NCI-H1417 treated with DMSO at 0.1 percent for 48 hours (cell line): Measurements from ENCODE around the gene TMEM87B.
"Not testable (repeated sequence)": the region's sequence is repeated elsewhere in the genome, so short reads cannot be mapped to it uniquely, and the experiment has no call there.

Experiments
- DNase-seq: peaks from one replicate; lab custom pipeline; 2025; lab: John Stamatoyannopoulos, UW

TMEM87B gene

GRCh38 chr2:112121682-112122254, 66.7 kb downstream of the TMEM87B start:
- no peak for DNase-seq

DNA sequence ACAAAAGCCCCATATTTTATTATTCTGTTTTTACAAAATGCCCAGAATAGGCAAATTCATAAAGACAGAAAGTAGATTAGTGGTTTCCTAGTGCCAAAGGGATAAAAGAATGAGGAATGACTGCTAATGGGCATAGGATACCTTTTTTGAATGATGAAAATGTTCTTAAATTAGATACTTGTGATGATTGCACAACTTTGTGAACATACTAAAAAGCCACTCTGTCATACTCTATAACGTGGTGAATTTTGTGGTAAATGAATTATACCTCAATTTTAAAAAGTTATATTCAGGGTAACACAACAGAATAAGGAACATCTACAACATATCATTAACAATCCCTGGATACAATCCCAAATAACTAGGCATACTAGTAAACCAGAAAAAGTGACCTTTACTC, 74.0 kb downstream of the TMEM87B start:
- DNase-seq: no peak

DNA sequence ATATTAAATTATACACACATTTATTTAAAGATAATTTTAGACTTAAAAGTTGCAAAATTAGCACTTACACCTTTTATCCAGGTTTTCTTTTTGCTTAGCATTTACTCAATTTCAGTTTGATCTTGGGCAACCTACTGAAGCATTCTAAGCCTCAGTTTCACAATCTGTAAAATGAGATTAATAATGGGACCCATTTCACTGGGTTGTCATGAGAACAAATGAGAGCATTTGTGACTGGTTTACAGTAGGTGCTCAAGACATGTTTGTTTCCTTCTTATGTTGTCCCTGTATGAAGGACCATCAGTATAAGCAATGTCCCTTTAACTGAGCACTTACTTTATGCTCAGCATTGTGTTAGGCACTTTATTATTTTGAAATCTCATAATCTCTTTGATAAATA, 78.3 kb downstream of the TMEM87B start:
- DNase-seq: no peak

DNA sequence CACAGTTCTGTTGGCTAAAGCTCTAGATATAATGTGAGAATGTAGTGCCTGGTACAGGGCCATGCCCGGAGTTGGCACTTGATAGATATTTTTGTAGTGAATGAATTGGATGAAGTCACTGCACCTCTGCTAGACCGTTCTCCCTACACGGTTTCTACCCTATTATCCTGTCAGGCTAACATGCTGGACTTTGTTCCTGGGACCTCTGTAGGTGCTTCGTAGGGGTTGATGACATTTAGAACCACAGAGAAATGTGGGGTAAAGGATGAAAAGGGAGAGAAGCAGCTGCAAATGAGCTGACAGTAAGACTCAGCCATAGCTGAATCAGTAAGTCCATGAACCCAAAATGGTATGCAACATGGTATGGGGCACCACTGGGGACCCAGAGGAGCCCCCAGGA, 79.1 kb downstream of the TMEM87B start:
- DNase-seq: no peak

DNA sequence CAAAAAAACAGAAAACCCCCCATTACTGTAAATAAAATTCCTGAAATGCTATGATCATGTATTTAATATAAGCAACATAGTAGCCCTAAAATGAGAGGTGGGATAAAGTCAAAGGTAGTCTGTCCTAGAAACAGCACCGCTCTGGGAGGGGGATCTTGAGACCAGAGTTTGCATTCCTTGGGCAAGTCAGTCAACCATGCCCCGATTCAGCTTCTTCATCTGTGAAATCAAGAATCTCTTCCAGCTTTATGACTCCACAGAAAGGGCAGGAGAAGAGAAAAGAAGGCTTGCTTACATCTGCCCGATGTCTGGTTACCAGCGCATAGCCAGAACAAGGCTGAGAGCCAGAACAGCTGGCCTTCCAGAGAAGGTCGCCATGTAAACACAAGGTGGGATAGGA, 81.0 kb downstream of the TMEM87B start:
- no peak for DNase-seq

- no peak for DNase-seq
These were observed 82.6 kb downstream of the TMEM87B start for GRCh38 chr2:112137516-112138158.

DNA sequence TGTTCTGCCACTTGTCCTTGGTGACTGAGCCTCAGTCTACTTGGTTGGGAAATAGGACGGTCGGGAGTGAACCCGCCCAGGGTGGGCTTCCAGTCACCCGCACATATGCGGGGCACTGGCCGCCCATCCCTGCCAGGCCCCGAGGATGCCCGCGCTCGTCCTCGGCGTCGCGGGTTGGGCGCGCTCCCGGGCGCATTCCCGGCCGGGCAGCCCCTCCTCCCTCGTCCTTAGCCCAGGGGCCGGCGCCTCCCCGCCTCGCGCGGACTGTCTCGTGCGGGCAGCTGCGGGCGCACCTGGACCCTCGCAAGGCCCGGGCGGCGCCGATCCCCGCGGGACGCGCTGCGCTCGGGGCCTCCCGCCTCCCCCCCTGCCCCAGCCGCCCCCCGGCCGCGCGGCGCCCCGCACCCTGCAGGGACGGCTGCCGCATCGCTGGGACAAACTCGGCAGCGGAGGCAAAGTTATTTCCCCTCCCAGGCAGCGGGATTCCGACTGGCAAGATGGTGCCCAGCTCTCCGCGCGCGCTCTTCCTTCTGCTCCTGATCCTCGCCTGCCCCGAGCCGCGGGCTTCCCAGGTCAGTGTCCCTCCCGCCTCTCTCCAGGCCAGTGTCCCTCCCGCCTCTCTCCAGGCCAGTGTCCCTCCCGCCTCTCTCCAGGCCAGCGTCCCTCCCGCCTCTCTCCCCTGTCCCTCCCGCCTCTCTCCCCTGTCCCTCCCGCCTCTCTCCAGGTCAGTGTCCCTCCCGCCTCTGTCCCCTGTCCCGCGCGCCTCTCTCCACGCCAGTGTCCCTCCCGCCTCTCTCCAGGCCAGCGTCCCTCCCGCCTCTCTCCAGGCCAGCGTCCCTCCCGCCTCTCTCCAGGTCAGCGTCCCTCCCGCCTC, 83.3 kb downstream of the TMEM87B start, which contains the start of gene FBLN7:
Gene FBLN7, plus strand, starts transcription at position 227 of the 874 bp plus-strand sequence. Its CDS starts 271 bp downstream, at position 498.
- no peak for DNase-seq

DNA sequence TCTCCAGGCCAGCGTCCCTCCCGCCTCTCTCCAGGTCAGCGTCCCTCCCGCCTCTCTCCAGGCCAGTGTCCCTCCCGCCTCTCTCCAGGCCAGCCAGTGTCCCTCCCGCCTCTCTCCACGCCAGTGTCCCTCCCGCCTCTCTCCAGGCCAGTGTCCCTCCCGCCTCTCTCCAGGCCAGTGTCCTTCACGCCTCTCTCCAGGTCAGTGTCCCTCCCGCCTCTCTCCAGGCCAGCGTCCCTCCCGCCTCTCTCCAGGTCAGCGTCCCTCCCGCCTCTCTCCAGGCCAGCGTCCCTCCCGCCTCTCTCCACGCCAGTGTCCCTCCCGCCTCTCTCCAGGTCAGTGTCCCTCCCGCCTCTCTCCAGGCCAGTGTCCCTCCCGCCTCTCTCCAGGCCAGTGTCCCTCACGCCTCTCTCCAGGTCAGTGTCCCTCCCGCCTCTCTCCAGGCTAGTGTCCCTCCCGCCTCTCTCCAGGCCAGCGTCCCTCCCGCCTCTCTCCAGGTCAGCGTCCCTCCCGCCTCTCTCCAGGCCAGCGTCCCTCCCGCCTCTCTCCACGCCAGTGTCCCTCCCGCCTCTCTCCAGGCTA, 84.1 kb downstream of the TMEM87B start:
- not testable (repeated sequence) for DNase-seq

- not testable (repeated sequence) for DNase-seq
These were observed 84.7 kb downstream of the TMEM87B start for GRCh38 chr2:112139661-112140204.

DNA sequence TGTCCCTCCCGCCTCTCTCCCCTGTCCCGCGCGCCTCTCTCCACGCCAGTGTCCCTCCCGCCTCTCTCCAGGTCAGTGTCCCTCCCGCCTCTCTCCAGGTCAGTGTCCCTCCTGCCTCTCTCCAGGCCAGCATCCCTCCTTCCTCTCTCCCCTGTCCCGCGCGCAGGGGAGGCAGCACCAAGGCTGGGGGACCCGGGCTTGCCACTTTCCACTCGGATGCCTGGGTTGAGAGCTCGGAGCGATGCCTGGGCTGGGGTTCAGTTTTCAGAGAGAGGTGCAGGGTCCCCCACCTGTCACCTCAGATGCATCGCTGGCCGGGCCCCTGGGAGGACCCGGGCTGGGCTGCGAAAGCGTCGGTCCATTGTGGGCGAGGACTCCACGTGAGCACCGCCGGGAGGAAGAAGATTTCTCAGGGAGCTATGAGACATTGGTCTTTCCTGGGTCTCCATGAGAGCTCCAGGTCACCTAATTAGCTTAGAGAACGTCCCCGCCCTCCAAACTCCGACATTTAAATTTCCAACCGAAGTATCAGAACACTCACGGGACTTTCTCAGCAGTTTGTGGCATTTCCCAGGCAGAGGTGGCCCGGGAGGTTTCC, 85.2 kb downstream of the TMEM87B start:
- DNase-seq: no peak

DNA sequence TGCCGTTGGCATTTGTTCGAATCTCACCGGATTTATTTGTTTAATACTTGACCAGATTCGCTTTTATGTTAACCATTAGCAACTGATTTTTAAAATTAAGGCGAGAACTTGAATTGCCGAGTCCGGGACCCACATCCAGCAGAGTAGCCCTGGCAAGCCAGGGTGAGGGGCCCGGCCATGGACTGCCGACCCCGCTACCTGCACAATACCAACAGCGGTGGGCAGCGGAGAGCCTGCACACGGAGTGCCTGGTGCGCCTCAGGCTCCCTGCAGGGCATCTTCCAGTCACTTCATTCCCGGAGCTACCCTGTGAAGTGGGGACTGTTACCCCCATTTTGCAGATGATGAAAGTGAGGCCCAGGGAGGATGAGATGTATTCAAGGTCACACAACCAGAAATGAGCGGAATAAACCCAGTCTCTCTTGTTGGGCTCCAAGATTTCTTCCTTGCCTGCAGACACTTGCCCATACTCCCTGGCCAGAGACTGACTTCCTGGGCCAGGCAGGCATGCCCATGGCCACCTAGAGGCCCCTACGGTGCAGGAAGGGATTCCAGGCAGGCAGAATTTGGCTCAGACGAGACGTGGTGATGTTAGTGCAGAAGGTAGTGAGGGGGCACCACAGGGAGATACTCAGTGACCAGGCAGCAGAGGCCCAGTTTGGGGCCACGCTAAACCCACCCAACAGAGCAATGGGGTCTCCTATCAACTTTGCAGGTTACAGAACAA, 86.0 kb downstream of the TMEM87B start:
- no peak for DNase-seq

DNA sequence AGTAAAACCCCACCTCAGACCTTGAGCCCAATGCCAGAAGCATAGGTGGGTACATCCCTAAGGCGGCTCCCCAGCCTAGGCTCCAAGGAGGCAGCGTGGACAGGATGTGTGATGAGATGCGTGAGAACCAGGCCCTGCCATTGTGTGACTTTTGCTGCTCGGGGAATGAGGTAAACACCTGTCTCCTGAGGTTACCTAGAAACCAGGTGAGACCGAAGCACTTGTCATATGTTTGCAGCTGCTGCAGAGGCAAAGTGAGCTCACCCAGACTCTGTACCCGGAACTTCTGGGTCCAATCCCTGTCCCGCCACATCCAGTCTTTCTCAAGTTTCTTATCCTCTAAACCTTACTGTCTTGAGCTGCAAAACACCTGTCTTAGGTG, 86.5 kb downstream of the TMEM87B start:
- peak; percentile 19 for DNase-seq

GRCh38 chr2:112142525-112143078, 87.5 kb downstream of the TMEM87B start:
- DNase-seq: no peak

GRCh38 chr2:112143150-112143549, 88.1 kb downstream of the TMEM87B start:
- no peak for DNase-seq

GRCh38 chr2:112144966-112145365, 89.9 kb downstream of the TMEM87B start:
- no peak for DNase-seq

DNA sequence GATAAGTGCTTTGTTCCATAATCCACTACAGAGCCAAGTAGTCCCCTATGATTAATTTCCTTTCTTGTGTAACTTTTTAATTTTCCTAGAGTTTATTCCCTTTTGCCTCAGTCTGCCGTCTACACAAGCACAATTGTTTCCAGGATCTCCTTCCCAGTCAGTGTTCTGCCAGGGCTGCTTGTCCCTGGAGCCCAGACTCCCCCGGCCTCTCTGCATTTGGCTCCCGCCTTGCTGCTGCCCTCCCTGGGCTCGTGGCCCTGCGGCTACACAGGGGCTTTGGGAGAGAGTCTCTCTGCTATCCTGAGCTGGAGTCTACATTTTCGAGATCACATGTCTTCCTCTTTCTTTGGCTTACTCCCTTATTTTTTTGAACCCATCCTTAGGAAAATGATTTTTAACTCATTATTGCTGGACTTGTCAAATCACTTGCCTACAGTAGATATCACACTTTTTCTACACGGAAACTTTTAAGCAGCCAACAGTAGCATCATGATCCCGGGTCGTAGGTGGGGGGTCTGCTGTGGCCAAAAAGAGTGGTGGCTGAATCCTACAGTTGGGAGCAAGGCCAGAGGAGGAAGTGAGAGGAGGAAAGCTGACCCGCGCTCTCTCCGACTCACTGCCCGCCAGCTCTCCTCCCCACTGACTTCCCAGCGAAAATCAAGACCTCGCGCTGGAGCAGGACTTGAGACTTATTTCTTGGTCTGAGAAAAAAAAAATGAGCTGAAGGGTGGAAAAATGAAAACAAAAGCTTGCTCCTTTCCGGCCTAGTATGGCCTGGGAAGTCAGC, 92.5 kb downstream of the TMEM87B start:
- no peak for DNase-seq

DNA sequence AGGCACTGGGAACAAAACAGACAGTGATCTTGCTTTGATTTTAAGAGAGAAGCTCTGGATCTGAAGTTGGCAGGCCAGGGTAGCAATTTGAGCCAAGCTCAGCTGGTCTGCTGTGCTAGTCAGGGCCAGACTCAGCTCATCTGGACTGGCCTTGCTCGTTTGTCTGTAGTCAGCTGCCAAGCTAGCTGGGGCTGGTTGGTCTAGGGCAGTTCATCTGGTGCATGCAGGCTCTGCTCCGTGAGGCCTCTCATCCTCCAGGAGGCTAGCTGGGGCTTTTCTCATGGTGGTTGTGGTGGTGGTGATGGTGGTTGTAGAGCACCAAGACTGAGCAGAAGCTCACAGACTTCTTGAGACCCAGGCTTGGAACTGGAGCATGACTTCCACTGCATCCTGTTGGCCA, 93.4 kb downstream of the TMEM87B start:
- DNase-seq: no peak

GRCh38 chr2:112149194-112149593, 94.1 kb downstream of the TMEM87B start:
- no peak for DNase-seq

DNA sequence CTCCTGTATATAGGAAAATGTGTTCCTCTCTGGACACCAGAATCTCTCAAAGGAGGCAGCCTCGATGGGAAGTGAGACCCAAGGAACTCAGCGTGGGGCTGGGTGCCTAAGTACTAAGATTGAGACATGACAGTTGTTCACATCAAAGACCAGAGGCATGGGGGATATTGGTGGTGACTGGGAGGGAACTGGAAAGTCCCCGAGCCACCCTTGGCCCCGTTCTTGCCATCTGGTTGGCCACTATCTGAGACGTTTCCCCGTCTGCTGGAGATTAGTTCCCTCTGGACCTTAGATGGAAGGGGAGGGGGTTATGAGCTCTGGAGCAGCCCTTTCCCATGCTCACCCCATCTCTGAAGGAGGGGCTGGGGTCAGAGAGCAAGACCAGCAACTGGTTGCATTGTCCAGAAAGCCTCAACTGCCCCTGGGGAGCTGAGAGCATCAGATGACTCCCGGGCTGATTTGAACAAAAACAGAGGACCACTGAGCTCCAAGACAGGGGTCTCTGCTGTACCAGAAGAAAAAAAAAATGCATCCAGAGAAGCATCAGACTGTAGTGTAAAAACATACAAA, 94.9 kb downstream of the TMEM87B start:
- DNase-seq: no peak

DNA sequence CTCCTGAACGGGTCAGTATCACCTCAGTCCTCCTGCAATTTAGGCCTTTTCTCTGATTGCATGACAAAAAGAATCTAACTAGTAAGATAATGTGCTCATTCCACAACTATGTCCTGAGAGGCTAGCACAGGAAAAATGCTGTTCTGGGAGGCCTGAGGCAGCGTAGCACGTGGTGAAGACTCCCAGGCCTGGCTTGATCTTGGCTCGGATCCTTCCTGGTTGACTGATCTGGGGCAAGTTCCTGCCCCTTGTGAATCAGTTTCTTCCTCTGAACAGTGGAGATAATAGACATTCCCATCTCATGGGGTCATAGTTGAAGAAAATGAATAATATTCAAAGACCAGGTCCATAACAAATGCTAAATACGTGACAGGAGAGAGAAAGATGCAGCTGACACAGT, 95.4 kb downstream of the TMEM87B start:
- no peak for DNase-seq
